Sigmoid colon (tissue), 7 donors: Measurements from ENCODE around the gene TMEM182. TPM values are rescaled to one million over a fixed set of nuclear protein-coding genes. Genes with fewer than 3 reads are reported as not detected.

Experiments
- DNase-seq: peaks from one replicate; pipeline ENCODE4 v3.0.0-alpha.2; 2019
- H3K27ac ChIP-seq, 4 donors: fragments of 200-600 bp; sonication (generic); one replicate each; pipeline ENCODE4 v1.5.1; 2016 to 2019; ENCODE audit warnings: mild to moderate bottlenecking in 1 of 4
- H3K27me3 ChIP-seq, 3 donors: fragments of 200-600 bp; sonication (generic); one replicate each; pipeline ENCODE4 v1.5.1; 2019; ENCODE audit warnings: mild to moderate bottlenecking in 1 of 3
- H3K36me3 ChIP-seq, 4 donors: fragments of 200-600 bp; sonication (generic); one replicate each; pipeline ENCODE4 v1.5.1; 2016 to 2019
- H3K4me1 ChIP-seq, 4 donors: fragments of 200-600 bp; sonication (generic); one replicate each; pipeline ENCODE4 v1.5.1; 2017 to 2019
- H3K4me3 ChIP-seq, 4 donors: fragments of 200-600 bp; sonication (generic); one replicate each; pipeline ENCODE4 v1.5.1; 2017 to 2019; ENCODE audit warnings: mild to moderate bottlenecking in 2 of 4, moderate library complexity in 1 of 4
- H3K9me3 ChIP-seq, 4 donors: fragments of 200-600 bp in 3 of 4; sonication (generic) in 3 of 4; one replicate each; pipeline versions ENCODE4 v1.5.1 to v1.6.1; 2013 to 2019
- CTCF ChIP-seq, 4 experiments: fragments of 450-650 bp in 3 of 4; fragments of 200-600 bp in 1 of 4; IDR thresholded peaks; one replicate each; pipeline ENCODE4 v1.5.1; 2016 to 2019; ENCODE audit warnings: antibody characterized with exemption in 4 of 4, mild to moderate bottlenecking in 3 of 4, moderate library complexity in 2 of 4
- EP300 ChIP-seq, 4 donors: sonication (generic); formaldehyde crosslinking; IDR thresholded peaks; one replicate each; pipeline ENCODE4 v1.6.1; 2017; ENCODE audit warnings: antibody characterized with exemption in 4 of 4
- POLR2A ChIP-seq, 2 donors: fragments of 450-650 bp; IDR thresholded peaks; one replicate each; pipeline ENCODE4 v1.6.1; 2016; ENCODE audit warnings: antibody characterized with exemption in 2 of 2, mild to moderate bottlenecking in 2 of 2, moderate library complexity in 2 of 2
- POLR2AphosphoS5 ChIP-seq, 4 donors: sonication (generic); formaldehyde crosslinking; IDR thresholded peaks; one replicate each; pipeline ENCODE4 v1.6.1; 2017; ENCODE audit warnings: antibody characterized with exemption in 4 of 4
- WGBS, 2 donors: extraction: QIAGEN DNeasy Blood & Tissue Kit; methylation state at CpG; one replicate each; pipeline ENCODE4 v1.1.7; 2013; 5-methylcytosine and 5-hydroxymethylcytosine counted together
- intact Hi-C: fragments of 100-400 bp; cut with DNase I; formaldehyde crosslinking; loops from one replicate; pipeline ENCODE4 v1.15.1; 2023
- polyA plus RNA-seq, 3 donors: library from polyadenylated mRNA; stranded (reverse); fragments of 200-250 nt; gene quantifications; one replicate each; pipeline ENCODE4 v1.2.3, GENCODE V29; 2013
- total RNA-seq, 4 donors: library from RNA; depleted of rRNA; stranded (reverse); fragments of >200 nt; gene quantifications; one replicate each; pipeline ENCODE4 v1.1.0, GENCODE V29; 2016
- donor health status: healthy with polysubstance abuse.
- donor health status: Bipolar disorder and iron deficiency.
- donor health status: healthy.

Gene TMEM182
- total and polyA plus RNA-seq, 7 donors: 0.36 to 2.5 (median 1.7) TPM; not detected in 1

DNA sequence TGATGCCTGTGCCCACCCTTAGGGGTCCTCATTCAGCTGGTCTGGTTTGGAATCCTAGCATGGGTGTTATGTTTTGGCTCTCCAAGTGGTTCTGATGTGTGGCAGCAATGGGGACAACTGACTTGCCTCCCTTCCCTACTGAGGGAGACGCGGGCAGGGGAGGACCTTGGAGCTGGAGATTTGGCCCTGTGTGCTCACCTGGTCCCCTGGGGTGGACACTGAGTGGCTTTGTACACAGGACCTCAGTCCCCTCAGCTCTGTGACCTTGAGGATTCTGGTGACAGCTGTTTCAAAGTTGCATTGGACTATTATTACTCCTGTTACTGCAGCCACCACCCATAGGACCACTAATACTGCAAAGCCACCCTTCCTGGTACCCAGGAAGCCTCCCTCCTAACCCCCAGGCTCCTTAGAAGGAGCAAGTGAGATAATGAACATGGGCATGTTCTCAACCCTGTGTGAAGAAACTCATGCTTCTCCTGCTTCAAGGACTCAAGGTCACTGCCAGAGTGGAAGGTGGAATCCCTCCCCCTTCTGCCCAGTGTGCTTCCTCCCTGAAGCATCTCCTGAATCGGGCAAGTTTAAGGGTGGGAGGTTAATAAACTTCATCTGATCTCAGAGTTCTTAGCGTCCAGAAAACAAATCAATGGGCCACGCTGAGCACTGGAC lies 26.5 kb downstream of the TMEM182 start:
- peak overlapping the region in 3 of 4 donors; percentile 60 to 72 (median 64) for H3K27ac ChIP-seq
- no peak for DNase-seq

GRCh38 chr2:102788885-102789260 lies 27.0 kb downstream of the TMEM182 start:
- Histone ChIP-seq H3K4me1 (peaks cover 0 to 24% (median 18%) of the 10 kb centered on the region in 4 donors), H3K36me3 (no peaks in the 10 kb centered on the region), H3K9me3 (no peaks in the 10 kb centered on the region), H3K27ac (peak overlapping the region in 3 of 4 donors; percentile 60 to 72 (median 64)), H3K27me3 (no peaks in the 10 kb centered on the region), H3K4me3 (no peak overlapping the region)
- 68 to 85% methylated on average over 8 of the region's 8 CpGs for whole genome bisulfite sequencing, 2 donors
- intact Hi-C loops: no loop called here
- DNase-seq: peak; percentile 90
- TF ChIP-seq POLR2A (IDR thresholded peaks at IDR 0.05): no peak
- TF ChIP-seq POLR2AphosphoS5 (IDR thresholded peaks at IDR 0.05): peak; percentile 71 to 83 (median 76)
- TF ChIP-seq CTCF (IDR thresholded peaks at IDR 0.05): no peak
- peak in 3 of 4 donors; percentile 16 to 70 (median 59) for TF ChIP-seq EP300 (IDR thresholded peaks at IDR 0.05)

More for the DNA sequence above, 26.5 kb downstream of the TMEM182 start:
- Histone ChIP-seq H3K4me1 (peaks cover 0 to 29% (median 20%) of the 10 kb centered on the region in 4 donors), H3K4me3 (no peak overlapping the region), H3K9me3 (no peaks in the 10 kb centered on the region), H3K36me3 (no peaks in the 10 kb centered on the region), H3K27me3 (no peaks in the 10 kb centered on the region)
- 82 to 88% methylated on average over 5 of the region's 5 CpGs for WGBS, 2 donors
- no peak for TF ChIP-seq POLR2AphosphoS5 (IDR thresholded peaks at IDR 0.05)
- no peak for TF ChIP-seq POLR2A (IDR thresholded peaks at IDR 0.05)
- no peak for TF ChIP-seq CTCF (IDR thresholded peaks at IDR 0.05)
- no peak for TF ChIP-seq EP300 (IDR thresholded peaks at IDR 0.05)
- intact Hi-C loops: no loop called here

- intact Hi-C loops: no loop called here
- Histone ChIP-seq H3K4me1 (peaks cover 0 to 23% (median 18%) of the 10 kb centered on the region in 4 donors), H3K27me3 (no peaks in the 10 kb centered on the region), H3K9me3 (no peaks in the 10 kb centered on the region), H3K4me3 (no peak overlapping the region), H3K36me3 (no peaks in the 10 kb centered on the region), H3K27ac (peak overlapping the region in 3 of 4 donors; percentile 60 to 72 (median 64))
- no peak for TF ChIP-seq EP300 (IDR thresholded peaks at IDR 0.05)
- TF ChIP-seq POLR2A (IDR thresholded peaks at IDR 0.05): no peak
- no peak for TF ChIP-seq POLR2AphosphoS5 (IDR thresholded peaks at IDR 0.05)
- no peak for TF ChIP-seq CTCF (IDR thresholded peaks at IDR 0.05)
- 79 to 81% methylated on average over 7 of the region's 7 CpGs for WGBS, 2 donors
- DNase-seq: no peak
These were observed 27.7 kb downstream of the TMEM182 start for GRCh38 chr2:102789349-102790090.

DNA sequence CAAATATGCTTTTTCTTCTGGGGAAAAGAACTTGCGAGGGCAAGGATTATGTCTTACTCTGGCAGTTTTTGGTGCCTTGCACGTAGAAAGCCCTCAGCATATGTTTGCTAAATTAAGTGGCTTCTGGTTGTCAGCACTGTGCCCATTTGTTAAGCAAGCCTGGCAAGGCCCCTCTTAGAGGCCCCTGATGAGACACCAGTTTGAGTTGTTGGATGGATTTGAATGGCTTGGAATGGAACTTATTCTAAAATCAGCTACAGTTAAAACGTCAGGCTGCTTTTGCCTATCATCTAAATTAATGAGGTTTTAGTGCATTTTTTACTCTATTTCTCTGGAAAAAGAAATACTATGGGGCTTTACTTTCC lies 28.2 kb downstream of the TMEM182 start:
- Histone ChIP-seq H3K4me1 (peaks cover 0 to 23% (median 18%) of the 10 kb centered on the region in 4 donors), H3K4me3 (no peak overlapping the region), H3K27ac (peak overlapping the region in 1 of 4 donors; percentile 72), H3K9me3 (no peaks in the 10 kb centered on the region), H3K36me3 (no peaks in the 10 kb centered on the region), H3K27me3 (no peaks in the 10 kb centered on the region)
- intact Hi-C loops: no loop called here
- TF ChIP-seq POLR2A (IDR thresholded peaks at IDR 0.05): no peak
- no peak for TF ChIP-seq EP300 (IDR thresholded peaks at IDR 0.05)
- TF ChIP-seq POLR2AphosphoS5 (IDR thresholded peaks at IDR 0.05): no peak
- no peak for TF ChIP-seq CTCF (IDR thresholded peaks at IDR 0.05)
- WGBS, 2 donors: 90 to 92% methylated on average over 3 of the region's 3 CpGs
- DNase-seq: no peak
